HG02623 (cell line): ENCODE results near the gene ASIP.

Source experiments
- ATAC-seq: cut with Tn5 transposase; IDR thresholded peaks from one replicate; pipeline ENCODE4 v1.9.1; 2021; ENCODE audit warnings: moderate library complexity; ENCODE audit not compliant: unreplicated experiment

Gene ASIP

DNA sequence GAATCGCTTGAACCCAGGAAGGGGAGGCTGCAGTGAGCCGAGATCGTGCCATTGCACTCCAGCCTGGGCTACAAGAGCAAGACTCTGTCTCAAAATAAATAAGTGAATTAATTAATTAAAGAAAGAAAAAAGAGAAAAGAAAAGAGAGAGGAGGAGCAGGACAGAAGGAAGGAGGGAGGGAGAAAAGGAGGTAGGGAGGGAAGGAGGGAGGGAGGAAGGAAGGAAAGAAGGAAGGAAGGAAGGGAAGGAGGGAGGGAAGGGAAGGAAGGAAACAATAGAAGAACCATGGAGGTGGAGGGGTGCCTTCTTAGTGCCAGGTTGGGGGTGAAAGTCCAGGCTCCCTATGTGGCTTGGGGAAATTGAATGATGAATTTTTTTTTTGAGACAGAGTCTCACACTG is 68.5 kb downstream of the ASIP start:
- no peak for ATAC-seq

DNA sequence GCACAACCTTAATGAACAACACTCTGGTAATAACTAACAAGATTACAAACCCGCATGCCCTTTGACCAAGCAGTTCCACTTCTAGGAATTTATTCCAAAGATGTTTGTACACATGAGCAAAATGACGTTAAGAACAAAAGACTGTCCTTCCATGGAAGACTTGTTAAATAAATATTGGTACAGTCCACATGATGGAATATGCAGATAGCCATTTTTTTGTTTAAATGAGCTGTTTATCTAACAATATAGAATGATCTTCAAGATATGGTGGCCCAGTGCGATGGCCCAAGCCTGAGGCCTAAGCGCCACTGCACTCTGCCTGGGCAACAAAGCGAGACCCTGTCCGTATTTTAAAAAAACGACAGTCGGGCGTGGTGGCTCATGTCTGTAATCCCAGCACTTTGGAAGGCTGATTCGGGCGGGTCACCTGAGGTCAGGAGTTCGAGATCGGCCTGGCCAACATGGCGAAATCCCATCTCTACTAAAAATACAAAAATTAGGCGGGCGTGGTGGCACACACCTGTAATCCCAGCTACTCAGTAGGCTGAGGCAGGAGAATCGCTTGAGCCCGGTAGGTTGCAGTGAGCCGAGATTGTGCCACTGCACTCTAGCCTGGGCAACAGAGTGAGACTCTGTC is 69.4 kb downstream of the ASIP start:
- no peak for ATAC-seq

GRCh38 chr20:34311118-34312023 is 70.1 kb downstream of the ASIP start:
- no peak for ATAC-seq

DNA sequence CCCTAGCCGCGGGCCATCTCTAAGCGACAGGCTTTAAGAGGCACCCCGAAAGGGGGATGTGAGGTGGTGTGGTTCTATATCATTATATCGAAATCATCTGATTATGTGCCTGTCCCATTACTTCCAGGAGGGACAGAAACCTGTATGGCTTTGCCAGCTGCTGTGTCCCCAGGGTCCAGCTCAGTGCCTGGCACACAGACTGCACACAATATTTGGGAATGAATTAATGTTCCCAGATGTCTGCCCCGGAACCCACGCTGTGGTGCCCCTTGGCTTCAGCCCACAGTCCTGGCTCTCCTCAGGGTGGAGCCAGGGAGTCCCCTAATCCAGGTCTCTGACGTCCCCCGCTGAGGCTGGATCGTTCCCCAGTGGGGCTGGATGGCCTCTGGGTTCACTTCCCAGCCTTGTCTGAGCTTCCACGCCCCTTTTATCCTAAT is 70.8 kb downstream of the ASIP start:
- ATAC-seq, result no peak

GRCh38 chr20:34312544-34313217 is 71.5 kb downstream of the ASIP start:
- peak; percentile 80 for ATAC-seq

DNA sequence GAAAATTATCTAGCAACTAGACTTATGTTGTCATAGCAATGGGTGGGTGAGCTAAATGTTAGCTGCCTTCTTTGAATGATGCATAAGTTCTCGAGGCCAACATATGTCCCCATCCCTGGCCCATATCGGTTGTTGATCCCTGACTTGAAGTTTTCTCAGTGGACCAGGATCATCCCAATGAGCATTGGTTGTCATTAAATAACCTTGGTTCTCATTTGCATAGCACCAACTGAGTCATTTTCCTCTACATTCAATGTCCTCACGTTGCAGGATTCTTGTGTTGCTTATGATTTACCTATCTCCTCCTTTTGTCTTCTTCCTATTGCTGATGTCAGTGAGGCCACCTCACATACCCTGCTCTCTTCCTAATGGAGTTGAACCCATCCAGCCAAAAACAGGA is 74.0 kb downstream of the ASIP start:
- ATAC-seq, result no peak

- no peak for ATAC-seq
Observed at GRCh38 chr20:34316196-34316814, 75.1 kb downstream of the ASIP start.
